HG02981 (cell line): Measurements from ENCODE around the gene MMP15.

Source experiments
- ATAC-seq: cut with Tn5 transposase; IDR thresholded peaks from one replicate; pipeline ENCODE4 v1.9.1; 2021; ENCODE audit warnings: mild to moderate bottlenecking, moderate library complexity; ENCODE audit not compliant: unreplicated experiment

Gene MMP15

DNA sequence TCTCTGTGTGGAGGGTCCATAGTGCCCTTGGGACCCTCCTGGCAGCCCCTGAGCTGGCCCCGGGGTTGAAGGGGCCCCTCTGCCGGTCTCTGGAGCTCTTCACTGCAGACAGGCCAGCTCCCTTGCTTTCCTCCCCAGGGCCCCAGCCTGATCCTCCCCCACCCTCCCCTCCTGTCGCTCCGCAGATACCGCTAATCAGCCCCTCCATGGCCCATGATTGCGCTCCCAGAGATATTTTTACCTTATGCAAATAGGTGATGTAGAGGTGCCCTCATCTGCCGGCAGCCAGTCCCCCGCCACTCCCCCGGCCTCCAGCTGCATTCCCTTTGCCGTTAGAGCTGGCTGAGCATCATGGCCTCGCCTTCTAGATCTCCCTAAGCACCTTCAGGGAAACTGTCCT is 9.2 kb downstream of the MMP15 start:
- no peak for ATAC-seq

DNA sequence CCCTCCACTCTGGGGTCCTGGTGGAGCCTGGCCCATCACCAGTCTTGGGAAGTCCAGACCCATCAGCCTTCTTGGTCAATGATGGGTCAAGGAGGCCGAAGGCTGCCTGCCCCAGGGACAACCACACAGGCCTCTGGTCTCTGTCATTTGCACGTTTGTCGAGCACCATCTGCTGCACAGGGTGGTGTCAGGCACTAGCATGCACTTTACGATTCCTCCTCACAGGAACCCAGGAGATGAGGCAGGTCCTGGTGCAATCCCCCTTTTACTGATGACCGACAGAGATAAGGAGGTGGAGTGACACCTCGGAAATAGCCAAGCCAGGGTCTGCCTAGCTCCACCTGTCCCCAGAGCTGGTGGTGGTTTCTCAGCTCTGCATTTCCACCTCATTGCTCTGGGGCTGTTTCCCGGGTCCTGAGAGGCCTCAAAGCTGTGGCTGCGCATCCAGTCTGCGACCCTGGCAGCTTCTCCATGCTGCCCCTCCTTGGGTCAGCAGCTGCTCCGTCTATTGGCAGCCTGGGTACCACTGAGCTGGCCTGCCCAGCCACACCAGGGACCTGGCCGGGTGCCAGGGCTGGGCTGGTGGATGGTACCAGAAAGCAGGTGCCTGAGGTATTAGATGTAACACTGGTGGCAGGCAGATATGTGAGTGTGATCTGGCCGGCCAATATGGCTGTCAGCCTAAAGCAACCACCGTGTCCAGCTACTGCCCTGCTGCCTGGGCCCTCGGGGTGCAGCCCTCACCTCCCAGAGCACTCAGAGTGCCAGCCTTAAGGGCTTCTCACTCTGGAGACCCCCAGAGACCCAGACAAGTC is 10.0 kb downstream of the MMP15 start:
- ATAC-seq = no peak

DNA sequence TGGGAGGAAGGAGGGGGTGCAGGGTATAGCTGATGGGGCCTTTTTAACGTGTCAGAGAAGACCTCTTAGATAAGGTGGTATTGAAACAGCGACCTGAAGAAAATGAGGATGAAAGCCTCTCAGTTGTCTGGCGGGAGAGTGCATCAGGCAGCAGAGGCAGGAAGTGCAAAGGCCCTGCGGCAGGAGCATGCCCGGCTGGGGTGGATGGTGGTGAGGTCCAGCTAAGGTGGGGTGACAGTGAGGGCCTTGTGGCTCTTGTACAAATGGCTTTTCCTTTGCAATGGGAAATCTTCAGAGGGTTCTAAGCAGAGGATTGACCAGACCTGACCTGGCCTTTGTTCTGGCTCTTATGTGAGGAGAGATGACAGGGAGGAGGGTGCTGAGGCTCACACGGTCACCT is 11.4 kb downstream of the MMP15 start:
- no peak for ATAC-seq

DNA sequence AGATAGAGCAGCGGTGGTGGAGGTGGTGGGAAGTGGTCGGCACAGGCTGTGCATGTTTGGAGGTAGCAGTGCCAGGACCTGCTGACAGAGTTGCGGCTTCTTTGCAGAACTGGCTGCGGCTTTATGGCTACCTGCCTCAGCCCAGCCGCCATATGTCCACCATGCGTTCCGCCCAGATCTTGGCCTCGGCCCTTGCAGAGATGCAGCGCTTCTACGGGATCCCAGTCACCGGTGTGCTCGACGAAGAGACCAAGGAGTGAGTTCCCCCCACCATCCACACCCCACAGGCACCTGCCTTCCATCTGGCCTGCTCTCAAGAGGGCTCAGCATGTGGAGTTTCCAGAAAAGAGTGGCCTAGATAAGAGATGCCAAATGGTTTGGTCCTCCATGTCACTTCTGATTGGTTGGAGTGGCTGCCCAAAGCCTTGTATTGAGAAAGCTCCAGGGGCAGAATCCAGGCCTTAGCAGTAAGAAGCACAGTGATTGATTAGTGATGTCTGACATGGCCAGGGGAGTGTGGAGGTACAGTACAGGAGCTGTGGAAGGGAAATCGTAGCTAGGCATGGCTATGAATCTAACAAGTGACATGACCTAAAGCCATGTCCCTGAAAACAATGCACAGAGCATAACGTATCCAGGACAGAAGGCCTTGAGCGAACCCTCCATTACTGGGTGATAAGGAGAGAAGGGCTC is 12.0 kb downstream of the MMP15 start:
- ATAC-seq = no peak

DNA sequence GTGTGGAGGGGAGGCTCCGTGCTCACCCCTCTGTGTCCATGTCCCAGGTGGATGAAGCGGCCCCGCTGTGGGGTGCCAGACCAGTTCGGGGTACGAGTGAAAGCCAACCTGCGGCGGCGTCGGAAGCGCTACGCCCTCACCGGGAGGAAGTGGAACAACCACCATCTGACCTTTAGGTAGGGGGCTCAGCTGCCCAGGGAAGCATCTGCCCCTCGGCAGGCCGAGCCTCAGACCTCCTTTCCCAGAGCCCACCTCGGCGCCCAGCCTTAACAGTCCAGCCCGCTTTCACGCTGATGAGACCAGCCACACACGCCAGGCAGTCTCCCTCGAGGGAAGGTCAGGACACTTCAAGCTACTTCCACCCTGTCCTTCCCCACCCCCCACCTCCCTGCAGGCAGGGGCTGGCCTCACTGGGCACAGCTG is 12.7 kb downstream of the MMP15 start:
- no peak for ATAC-seq

DNA sequence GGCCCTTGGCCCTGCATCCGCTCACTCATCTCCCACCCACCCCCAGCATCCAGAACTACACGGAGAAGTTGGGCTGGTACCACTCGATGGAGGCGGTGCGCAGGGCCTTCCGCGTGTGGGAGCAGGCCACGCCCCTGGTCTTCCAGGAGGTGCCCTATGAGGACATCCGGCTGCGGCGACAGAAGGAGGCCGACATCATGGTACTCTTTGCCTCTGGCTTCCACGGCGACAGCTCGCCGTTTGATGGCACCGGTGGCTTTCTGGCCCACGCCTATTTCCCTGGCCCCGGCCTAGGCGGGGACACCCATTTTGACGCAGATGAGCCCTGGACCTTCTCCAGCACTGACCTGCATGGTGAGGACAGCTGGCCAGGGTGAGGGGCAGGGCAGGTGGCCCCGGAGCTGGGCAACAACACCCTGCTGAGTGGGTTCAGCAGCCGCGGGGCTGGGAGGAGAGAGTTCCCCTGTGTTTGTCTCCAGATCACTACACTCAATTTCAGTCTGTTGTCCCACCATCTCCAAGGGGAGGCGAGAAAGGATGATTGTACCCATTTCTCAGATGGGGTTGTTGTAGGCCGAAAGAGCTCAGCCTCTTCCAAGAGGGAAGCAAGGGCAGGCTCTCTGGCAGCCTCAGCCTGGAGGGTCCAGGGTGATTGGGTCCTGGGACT is 14.4 kb downstream of the MMP15 start:
- ATAC-seq = no peak

DNA sequence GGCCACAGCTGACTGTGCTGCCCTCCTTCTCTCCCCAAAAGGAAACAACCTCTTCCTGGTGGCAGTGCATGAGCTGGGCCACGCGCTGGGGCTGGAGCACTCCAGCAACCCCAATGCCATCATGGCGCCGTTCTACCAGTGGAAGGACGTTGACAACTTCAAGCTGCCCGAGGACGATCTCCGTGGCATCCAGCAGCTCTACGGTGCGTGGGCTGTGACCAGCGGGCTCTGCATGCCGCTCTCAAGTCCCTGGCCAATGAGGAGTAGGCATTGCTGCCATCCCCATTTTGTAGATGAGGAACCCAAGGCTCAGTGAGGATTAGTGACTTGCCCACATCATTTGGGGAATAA is 14.9 kb downstream of the MMP15 start:
- no peak for ATAC-seq

DNA sequence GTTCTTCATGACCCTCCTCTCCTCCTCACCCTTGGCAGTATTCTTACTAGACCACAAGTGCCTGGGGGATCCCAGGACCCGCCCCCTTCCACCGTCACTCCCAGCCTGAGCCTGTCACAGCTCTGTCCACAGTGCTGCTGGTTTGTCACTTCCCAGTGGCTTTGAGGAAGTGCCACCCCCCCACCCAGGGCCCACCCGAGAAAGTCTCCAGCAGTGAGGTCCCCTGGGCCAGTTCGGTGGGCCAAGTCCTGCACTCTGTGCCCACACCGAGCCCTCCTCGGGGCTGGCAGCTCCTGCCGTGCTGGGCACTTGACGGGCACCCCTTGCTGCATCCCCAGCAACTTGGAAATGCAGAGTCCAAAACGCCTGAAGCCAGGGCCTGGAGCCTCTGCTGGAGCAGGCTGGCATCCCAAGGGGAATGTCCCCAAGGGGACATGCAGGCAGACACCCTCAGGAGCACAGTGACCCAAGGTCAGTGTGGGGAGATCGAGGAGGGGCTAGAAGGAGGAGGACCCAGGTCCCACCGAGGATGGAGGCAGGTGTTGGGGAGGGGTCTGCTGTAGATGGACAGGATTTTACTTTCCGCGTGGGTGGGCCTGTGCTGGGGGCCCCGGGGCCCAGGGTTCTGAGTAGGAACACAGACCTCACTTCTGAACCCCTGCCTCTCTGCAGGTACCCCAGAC is 15.5 kb downstream of the MMP15 start:
- ATAC-seq = no peak

DNA sequence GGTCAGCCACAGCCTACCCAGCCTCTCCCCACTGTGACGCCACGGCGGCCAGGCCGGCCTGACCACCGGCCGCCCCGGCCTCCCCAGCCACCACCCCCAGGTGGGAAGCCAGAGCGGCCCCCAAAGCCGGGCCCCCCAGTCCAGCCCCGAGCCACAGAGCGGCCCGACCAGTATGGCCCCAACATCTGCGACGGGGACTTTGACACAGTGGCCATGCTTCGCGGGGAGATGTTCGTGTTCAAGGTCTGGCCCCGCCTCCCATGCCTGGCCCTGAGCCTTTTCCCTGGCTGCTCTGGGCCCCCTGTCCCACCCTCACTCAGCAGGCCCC is 16.0 kb downstream of the MMP15 start:
- no peak for ATAC-seq

DNA sequence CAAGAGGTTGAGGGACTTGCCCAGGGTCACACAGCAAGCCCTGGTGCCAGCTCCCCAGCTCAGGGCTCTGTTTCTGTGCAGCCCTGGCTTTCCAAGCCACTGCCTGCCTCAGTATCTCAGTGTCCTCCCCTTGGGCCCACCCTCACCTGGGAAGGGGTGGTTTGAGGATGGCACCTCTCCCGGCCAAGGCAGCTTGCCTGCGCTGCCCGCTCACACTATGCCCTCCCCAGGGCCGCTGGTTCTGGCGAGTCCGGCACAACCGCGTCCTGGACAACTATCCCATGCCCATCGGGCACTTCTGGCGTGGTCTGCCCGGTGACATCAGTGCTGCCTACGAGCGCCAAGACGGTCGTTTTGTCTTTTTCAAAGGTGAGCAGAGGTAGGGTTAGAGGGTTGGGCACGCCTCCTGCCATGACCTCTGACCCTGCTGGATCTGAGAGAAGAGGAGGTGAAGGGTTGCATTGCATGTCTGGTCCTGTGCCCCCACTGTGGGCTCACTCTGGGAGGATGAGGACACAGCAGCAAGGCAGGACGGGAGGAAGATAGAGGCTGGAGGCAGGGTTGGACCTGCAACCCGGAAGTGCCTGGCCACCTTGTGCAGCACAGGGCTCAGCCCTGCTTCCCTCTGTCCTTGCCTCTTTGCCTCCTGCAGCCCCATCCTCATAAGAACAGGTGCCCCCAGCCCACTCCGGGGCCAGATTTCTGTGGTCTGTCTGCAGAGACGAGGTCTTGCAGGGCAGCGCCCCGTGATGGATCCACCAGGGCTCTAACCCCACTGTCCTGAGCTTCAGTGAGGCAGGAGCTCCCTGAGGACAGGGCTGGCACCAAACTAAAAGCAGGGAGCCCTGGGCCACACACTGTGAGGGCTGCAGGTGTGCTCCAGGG is 16.7 kb downstream of the MMP15 start:
- no peak for ATAC-seq

DNA sequence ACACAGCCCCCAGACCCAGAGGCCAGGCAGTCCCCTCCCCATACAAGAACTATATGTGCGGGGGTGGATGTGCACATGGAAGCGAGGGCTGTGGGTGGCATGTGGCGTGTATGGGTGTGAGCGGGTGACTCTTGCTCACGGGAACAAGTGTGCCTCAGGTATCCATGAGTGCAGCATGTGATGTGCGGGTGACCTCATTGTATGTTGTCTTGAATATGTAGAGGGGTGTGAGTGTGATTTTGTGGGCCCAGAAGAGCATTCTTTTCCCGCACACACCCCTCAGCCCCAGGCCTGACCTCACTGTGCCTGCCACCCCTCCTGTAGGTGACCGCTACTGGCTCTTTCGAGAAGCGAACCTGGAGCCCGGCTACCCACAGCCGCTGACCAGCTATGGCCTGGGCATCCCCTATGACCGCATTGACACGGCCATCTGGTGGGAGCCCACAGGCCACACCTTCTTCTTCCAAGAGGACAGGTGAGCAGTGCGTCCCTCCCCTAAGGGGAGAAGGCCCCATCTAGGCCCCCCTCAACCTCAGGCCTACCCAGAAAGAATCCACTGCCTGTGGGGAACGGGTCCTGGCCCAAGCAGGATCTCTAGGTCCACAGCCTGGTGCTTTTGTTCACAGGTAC is 17.4 kb downstream of the MMP15 start:
- ATAC-seq = no peak

DNA sequence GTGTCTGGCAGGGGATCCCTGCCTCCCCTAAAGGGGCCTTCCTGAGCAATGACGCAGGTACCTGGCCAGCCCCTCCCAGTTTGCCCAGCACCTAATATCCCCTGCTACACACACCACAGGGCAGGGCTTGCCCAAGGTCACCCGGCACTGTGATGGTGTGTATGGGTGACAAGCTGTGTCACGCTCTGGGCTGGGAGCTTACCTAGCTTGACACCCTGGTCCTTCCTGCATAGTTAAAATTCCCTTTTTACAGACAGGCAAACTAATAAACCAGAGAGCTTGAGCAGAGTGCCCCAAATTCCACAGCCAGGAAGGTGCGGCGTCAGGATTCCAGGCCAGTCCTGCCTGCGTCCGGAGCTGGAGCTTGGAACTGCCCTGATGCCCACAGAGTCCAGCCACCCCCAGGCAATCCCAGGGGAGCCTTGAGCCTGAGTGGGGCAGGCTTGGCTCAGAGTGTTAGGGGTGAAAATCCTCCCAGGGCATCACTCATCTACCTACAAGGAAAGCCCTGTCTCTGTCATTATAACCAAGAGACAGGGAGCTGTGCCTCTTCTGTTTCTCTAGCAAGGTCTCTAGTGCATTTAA is 18.1 kb downstream of the MMP15 start:
- no peak for ATAC-seq

DNA sequence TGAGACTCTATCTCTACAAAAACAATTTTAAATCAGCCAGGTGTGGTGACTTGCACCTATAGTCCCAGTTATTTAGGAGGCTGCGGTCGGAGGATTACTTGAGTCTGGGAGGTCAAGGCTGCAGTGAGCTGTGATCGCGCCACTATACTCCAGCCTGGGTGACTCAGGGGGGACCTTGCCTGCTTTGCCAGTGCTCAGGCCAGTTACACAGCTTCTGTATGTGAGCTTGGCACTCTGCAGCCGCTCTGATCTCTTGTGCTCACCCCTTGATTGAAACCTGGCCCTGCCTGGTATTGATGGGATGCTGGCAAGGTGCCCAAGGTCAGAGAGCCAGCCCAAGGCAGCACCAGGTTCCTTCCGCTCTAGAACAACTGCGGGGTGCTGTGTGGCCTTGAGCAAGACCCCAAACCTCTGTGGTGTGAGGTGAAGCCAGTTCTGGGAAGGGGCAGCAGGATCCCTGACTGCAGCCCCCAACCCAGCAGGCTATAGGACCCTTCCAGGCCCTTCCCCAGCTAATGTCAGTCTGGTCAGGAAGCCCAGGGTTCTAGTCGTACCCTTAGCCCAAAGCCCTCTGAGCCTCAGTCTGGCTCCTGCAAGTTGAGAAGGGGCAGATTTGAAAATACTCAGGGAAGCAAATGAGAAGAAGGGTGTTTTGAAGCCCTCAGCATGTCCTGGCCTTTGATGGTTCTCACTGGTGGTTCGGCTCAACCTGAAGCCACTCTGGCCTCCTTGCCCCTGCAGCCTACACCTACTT is 18.9 kb downstream of the MMP15 start:
- no peak for ATAC-seq

DNA sequence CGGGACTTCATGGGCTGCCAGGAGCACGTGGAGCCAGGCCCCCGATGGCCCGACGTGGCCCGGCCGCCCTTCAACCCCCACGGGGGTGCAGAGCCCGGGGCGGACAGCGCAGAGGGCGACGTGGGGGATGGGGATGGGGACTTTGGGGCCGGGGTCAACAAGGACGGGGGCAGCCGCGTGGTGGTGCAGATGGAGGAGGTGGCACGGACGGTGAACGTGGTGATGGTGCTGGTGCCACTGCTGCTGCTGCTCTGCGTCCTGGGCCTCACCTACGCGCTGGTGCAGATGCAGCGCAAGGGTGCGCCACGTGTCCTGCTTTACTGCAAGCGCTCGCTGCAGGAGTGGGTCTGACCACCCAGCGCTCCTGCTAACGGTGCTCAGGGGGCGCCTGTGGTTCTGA is 19.5 kb downstream of the MMP15 start:
- ATAC-seq = no peak

DNA sequence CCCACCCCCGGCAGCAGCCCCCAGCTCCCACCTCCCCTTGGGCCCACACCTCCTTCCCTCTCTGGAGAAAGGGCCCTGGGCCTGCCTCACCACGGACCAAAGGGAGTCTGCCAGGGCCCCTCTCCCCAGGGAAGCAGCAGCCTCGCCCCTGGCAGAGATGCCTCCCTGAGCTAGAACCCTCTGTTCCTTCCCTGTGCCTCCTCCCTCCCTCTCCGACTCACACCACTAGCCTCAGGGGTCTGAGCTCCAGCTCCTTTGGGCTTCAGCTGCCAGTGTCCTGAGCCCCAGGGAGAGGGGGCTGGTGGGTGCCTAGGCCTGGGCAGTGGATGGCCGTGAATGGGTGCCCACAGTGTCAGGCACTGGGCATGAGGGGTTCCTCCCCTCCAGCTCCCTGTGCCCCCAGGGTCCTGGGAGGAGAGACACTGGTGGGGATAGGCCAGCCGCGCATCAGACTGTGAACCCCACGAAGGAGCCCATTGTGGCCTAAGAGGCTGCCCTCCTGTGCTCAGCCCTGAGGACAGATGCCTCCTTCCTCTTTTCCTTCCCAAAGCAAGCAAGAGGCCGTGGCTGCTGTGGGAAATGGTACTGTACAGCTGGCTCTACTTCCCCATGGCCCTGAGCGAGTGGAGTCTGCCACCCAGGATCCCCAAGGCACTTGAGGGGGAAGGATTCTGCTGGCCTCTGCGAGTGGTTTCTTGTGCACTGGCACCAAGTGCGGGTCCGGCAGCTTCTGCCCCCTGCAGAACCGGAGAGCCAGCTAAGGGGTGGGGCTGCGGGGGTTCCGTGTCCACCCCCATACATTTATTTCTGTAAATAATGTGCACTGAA is 20.7 kb downstream of the MMP15 start:
- ATAC-seq = no peak

DNA sequence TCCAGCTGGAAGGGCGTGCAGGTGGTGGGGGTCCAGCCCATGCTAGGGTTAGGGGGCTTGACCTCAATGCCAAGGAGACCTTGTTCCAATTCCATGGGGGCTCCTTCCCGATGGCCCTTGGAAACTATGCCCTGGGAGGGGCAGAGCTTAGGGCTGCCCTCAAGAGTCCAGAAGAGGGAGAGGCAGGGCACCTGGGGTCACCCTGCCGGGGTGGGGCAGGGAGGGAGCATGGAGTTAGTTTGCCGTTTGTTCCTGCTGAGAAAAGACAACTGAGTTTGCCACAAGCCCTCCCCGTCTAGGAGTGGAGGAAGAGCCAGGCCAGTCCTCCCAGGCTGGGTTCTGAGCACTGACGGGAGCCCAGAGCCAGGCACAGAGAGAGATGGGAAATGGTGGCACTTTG is 21.4 kb downstream of the MMP15 start:
- no peak for ATAC-seq

DNA sequence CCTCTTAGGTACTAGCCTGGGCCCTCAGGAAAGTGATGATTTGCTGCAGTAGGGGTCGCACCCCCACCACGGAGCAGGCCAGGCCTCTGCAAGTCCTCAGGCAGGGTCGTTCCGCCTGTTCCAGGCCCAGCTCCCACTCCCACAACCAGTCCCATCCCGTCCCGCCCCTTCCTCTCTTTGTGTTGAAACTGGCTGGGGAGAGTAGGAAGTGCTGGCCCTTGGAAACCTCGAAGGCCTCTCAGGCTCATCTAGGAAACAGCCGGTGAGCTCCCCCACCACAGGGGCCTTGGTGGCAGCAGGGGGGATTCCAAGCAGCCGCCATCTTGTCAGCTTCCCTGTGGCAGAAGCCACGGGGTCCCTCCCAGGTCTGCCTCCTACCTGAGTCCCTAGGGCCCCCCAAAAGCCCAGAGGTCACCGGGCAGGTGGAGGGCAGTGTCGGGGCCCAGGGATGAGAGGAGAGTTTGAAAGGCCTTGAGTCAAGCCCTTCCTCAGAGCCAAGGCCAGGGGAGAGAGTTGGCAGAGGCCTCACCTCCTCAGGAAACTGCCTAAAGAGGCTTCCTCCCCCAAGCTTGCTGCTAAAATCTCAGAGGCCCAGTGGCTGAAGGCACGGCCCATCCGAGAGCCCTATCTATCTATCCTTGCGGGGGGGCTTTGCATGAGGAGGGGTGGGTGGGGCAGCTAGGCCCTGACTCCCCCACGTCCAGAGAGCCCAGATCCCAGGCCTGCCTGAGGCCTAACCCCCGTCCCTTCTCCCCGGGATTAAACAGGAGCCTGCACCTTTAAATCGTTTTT is 22.2 kb downstream of the MMP15 start:
- no peak for ATAC-seq
